Stimulated activated naive CD8-positive, alpha-beta T cell treated with anti-CD3 and anti-CD28 coated beads, Interleukin-15, Interleukin-2, amounts not matched to agents 100 ng/mL and 50 ng/mL, for 24 hours (primary cell): ENCODE measurements around the gene SEC24C.

Experiments used
- H3K27ac Mint-ChIP-seq: one replicate; pipeline ENCODE4 v1.8.0; 2021; ENCODE audit warnings: mild to moderate bottlenecking, mixed read lengths
- H3K27me3 Mint-ChIP-seq: one replicate; pipeline ENCODE4 v1.8.0; 2021; ENCODE audit warnings: mixed read lengths
- H3K36me3 Mint-ChIP-seq: one replicate; pipeline ENCODE4 v1.8.0; 2021; ENCODE audit warnings: low read depth, mixed read lengths
- H3K4me1 Mint-ChIP-seq: one replicate; pipeline ENCODE4 v1.8.0; 2021; ENCODE audit warnings: low read depth, mixed read lengths
- H3K4me3 Mint-ChIP-seq: one replicate; pipeline ENCODE4 v1.8.0; 2021; ENCODE audit warnings: mild to moderate bottlenecking, mixed read lengths
- H3K9me3 Mint-ChIP-seq: one replicate; pipeline ENCODE4 v1.8.0; 2021; ENCODE audit warnings: mixed read lengths

SEC24C gene

DNA sequence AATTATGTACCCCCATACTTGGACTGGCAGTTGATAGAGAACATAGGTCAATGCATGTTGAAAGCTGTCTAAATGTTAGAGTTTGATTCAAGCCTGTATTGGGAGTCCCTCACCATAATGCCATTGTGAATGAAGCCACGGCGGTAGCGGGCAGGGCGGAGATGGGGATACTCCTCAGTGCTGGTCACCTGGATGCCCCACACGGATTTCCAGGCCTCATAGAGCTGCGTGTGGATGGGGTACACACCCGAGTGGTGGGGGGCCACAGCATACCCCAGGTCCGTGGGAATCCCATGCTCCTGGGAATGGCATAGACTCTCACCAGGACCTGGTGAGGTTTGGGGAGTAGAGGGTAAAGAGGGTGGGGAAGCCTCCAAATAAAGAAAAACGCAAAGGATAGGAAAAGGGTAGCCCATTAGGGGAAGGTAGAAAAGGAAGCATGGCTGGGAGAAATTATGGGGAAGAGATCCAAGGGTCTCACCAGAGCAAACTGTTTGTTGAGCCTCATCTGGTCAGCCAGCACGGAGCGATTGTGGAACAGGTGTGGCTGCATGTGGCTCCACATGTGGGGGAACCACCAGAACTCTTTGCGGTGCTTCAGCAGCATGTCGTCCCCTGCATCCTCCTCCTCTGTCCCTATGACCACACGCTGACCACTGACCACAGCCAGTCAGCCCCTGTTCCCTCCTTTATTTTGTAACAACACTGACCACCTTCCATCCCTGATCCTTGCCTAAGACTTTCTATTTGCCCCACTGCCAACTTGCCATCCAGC is 62.2 kb downstream of the SEC24C start:
- no peak overlapping the region for H3K4me3 Mint-ChIP-seq

GRCh38 chr10:73807471-73807870 is 63.3 kb downstream of the SEC24C start:
- Mint-ChIP-seq H3K9me3 (no peaks in the 10 kb centered on the region), H3K27me3 (no peaks in the 10 kb centered on the region), H3K4me3 (peak overlapping the region; percentile 30), H3K27ac (no peak overlapping the region), H3K36me3 (peaks cover 70% of the 10 kb centered on the region), H3K4me1 (peaks cover 59% of the 10 kb centered on the region)

More for the DNA sequence above, 62.2 kb downstream of the SEC24C start:
- H3K36me3 Mint-ChIP-seq, result peaks cover 73% of the 10 kb centered on the region
- H3K27me3 Mint-ChIP-seq, result no peaks in the 10 kb centered on the region
- peaks cover 58% of the 10 kb centered on the region for H3K4me1 Mint-ChIP-seq
- peak overlapping the region; percentile 43 for H3K27ac Mint-ChIP-seq
- no peaks in the 10 kb centered on the region for H3K9me3 Mint-ChIP-seq

- Mint-ChIP-seq H3K9me3 (no peaks in the 10 kb centered on the region), H3K36me3 (peaks cover 63% of the 10 kb centered on the region), H3K4me3 (no peak overlapping the region), H3K4me1 (peaks cover 61% of the 10 kb centered on the region), H3K27ac (peak overlapping the region; percentile 39), H3K27me3 (no peaks in the 10 kb centered on the region)
These were observed 64.0 kb downstream of the SEC24C start for GRCh38 chr10:73808021-73808815.

DNA sequence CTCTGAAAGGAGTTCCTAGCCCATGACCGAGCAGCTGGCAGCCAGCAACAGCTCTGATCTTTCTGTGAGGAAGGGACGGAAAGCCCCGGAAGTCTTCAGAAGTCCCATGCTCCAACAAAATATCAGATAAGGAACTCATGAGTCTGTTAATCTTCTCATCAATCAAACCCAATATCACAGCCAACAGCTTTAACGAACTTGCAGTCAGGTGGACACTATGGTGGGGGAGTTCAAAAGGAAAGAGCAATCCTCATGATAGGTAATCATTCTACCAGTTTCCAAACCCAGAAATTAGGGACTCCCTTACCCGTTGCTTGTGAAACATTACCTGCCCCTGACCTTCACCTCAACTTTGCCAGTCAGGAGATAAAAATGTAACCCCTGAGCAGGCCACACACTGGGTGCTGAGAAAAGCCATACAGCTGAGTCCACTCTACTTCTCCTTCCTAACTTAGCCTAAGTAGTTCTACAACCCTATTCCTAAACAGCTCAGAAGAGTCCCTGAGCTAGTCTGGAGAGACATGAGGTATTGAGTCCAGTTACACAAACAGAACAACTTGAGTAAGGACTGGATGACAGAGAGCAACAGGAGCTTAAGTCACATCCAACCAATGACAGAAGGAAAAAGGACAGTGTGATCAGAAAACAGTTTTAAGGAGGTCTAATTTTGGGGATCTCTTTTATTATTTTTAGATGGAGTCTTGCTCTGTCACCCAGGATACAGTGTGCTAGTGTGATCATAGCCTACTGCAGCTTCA is 65.1 kb downstream of the SEC24C start:
- Mint-ChIP-seq H3K27ac (peak overlapping the region; percentile 53), H3K4me1 (peaks cover 52% of the 10 kb centered on the region), H3K9me3 (no peaks in the 10 kb centered on the region), H3K27me3 (no peaks in the 10 kb centered on the region), H3K4me3 (peak overlapping the region; percentile 93), H3K36me3 (peaks cover 57% of the 10 kb centered on the region)

- Mint-ChIP-seq H3K27me3 (no peaks in the 10 kb centered on the region), H3K4me3 (peak overlapping the region; percentile 93), H3K4me1 (peaks cover 52% of the 10 kb centered on the region), H3K27ac (peak overlapping the region; percentile 94), H3K9me3 (no peaks in the 10 kb centered on the region), H3K36me3 (peaks cover 56% of the 10 kb centered on the region)
These were observed 66.2 kb downstream of the SEC24C start for GRCh38 chr10:73810358-73810734.

DNA sequence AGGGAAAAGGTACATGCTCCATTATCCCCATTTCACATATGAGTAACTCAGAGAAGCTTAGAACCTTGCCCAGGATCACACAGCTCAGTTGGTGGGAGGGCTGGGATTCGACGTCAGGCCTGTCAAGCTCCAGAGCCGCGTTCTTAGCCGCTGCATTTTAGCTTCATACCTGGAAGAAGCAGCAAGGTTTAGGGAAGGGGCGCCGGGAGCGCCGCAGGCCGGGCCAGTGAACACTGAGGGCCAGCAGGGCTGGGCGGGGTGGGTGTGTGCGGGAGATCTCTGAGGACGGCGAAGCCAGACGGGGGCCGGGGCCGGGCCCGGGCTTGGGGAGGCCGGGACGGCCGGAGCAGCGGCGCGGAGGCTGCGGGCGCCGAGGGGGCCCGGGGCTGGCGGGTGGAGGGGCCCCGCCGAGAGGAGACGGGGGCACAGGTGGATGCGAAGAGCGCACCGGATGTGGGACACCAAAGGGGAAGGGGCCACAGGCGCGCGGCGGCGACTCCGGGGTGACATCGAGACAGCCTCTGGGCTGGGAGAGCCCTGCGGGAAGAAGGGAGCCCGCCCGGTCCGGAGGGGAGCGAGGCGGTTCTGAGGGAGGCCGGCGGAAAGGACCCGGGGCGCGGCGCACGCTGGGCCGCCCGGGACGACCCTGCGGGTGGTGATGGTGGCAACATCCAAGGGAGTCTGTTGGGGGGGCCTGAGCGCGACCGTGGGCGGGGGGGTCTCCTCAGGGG is 66.7 kb downstream of the SEC24C start:
- Mint-ChIP-seq H3K4me1 (peaks cover 46% of the 10 kb centered on the region), H3K4me3 (peak overlapping the region; percentile 93), H3K27ac (peak overlapping the region; percentile 94), H3K36me3 (peaks cover 53% of the 10 kb centered on the region), H3K27me3 (no peaks in the 10 kb centered on the region), H3K9me3 (no peaks in the 10 kb centered on the region)

DNA sequence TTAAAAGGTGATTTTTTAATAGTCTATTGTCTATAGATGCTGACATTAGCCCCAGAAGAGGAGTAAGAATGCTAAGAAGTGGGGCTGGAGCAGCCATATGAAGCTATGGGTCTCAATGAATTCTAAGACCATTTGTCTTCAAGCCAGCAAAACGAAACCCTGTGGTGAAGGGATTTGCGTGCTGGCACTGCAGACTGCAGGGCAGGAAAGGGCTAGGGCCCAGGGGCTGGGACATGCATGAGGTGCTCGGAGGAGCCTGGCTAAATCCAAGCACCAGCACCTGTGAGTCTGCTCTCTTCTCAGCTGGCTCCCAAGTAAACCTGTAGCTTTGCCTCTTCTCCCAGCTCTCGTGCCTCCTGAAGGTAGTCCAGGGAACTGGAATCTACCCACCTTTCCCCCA is 68.5 kb downstream of the SEC24C start:
- no peak overlapping the region for H3K4me3 Mint-ChIP-seq
- peaks cover 39% of the 10 kb centered on the region for H3K36me3 Mint-ChIP-seq
- H3K4me1 Mint-ChIP-seq, result peaks cover 30% of the 10 kb centered on the region
- no peak overlapping the region for H3K27ac Mint-ChIP-seq
- H3K27me3 Mint-ChIP-seq, result no peaks in the 10 kb centered on the region
- H3K9me3 Mint-ChIP-seq, result no peaks in the 10 kb centered on the region

DNA sequence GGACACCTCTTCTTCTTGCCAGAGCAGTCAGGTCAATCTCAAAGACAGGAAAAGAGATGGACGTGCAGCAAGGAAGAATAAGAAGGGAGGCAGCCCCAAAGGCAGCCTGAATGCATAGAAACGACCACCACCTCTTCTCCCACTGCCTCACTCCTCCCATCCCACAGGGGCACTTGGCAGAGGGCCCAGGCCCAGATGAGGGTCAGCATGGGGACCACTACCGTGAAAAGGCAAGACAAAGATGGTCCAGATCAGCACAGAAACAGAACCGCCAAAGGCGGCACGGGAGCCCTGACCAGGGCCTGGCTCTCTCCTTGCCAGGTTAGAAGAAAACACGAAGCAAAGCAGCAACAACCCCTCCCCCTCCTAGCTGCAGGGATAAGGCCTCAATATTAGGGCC is 69.2 kb downstream of the SEC24C start:
- Mint-ChIP-seq H3K36me3 (peaks cover 33% of the 10 kb centered on the region), H3K4me3 (no peak overlapping the region), H3K27ac (no peak overlapping the region), H3K4me1 (peaks cover 27% of the 10 kb centered on the region), H3K9me3 (no peaks in the 10 kb centered on the region), H3K27me3 (no peaks in the 10 kb centered on the region)

- Mint-ChIP-seq H3K9me3 (no peaks in the 10 kb centered on the region), H3K27me3 (no peaks in the 10 kb centered on the region), H3K36me3 (peaks cover 23% of the 10 kb centered on the region), H3K4me1 (peaks cover 16% of the 10 kb centered on the region), H3K4me3 (no peak overlapping the region), H3K27ac (no peak overlapping the region)
These were observed 70.2 kb downstream of the SEC24C start for GRCh38 chr10:73814276-73814895.

DNA sequence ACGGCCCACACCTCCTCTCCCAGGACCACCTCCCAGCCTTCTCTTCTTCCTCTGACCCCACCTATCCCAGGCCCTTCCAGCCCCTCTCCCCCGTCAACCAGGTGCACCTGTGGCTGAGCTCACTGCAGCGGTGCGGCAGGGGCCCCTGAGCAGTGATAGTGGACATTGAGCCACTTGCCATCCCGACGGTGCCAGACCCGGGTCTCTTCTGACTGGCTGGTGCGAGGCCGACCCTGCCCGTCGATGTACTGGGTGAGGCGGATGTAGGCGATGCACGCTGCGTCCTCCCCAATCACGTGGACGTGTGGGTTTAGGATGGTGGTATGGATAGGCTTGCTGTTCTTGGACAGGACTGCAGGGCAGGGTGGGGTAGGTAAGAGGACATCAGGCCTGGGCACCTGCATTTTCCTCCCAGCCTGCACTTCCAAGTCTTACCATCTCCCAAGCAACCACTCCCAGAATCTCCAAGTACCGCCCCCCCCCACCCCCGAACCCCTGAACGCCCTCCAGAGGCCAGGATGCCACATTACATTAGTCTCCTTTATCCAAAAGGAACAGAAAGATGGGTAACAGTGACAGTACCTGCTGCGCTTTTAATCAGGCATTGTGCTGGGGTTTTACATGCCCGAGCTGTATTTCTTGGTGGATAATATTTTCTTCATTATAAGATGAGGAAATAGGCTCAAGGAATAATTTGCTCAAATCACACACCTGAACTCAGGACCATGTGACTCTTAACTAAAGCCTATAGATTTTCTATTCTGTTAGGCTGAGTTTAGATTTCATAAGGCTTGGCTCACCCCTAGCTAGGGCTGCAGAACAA is 70.9 kb downstream of the SEC24C start:
- Mint-ChIP-seq H3K4me1 (peaks cover 9% of the 10 kb centered on the region), H3K36me3 (peaks cover 15% of the 10 kb centered on the region), H3K4me3 (no peak overlapping the region), H3K27me3 (no peaks in the 10 kb centered on the region), H3K27ac (no peak overlapping the region), H3K9me3 (no peaks in the 10 kb centered on the region)

DNA sequence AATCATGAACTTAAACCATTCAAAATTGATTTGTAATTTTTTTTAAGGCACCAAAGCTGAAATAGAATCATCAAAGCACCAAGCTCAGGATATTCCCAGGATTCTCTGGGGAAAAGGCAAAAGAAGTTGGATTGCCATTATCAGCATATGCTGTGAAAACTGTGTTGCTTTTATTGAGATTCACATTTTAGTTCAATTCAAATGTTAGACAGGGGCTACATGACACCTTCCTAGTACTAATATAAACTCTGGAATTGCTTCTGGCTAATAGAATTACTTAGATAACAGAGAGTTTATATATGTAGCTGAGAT is 71.5 kb downstream of the SEC24C start:
- Mint-ChIP-seq H3K4me1 (peaks cover 3% of the 10 kb centered on the region), H3K27ac (no peak overlapping the region), H3K36me3 (peaks cover 10% of the 10 kb centered on the region), H3K27me3 (no peaks in the 10 kb centered on the region), H3K4me3 (no peak overlapping the region), H3K9me3 (no peaks in the 10 kb centered on the region)

- no peaks in the 10 kb centered on the region for H3K9me3 Mint-ChIP-seq
- H3K4me1 Mint-ChIP-seq, result peaks cover 3% of the 10 kb centered on the region
- H3K36me3 Mint-ChIP-seq, result peaks cover 9% of the 10 kb centered on the region
- no peak overlapping the region for H3K4me3 Mint-ChIP-seq
- H3K27ac Mint-ChIP-seq, result peak overlapping the region; percentile 42
- H3K27me3 Mint-ChIP-seq, result no peaks in the 10 kb centered on the region
These were observed 73.0 kb downstream of the SEC24C start for GRCh38 chr10:73816917-73817729.

- Mint-ChIP-seq H3K36me3 (peaks cover 9% of the 10 kb centered on the region), H3K27ac (no peak overlapping the region), H3K4me1 (no peaks in the 10 kb centered on the region), H3K9me3 (no peaks in the 10 kb centered on the region), H3K4me3 (no peak overlapping the region), H3K27me3 (no peaks in the 10 kb centered on the region)
These were observed 73.7 kb downstream of the SEC24C start for GRCh38 chr10:73817826-73818225.
